Heart left ventricle (tissue), 16 donors: ENCODE measurements around the gene CYP2A6. TPM values are rescaled to one million over a fixed set of nuclear protein-coding genes. Genes with fewer than 3 reads are reported as not detected.
"Not testable (repeated sequence)": the region's sequence is repeated elsewhere in the genome, so short reads cannot be mapped to it uniquely, and the experiment has no call there.

Source experiments
- ATAC-seq, 4 donors: fragments of 200-7000 bp; cut with Tn5 transposase; one replicate each; pipeline ENCODE4 v1.9.1; 2020 to 2022; ENCODE audit warnings: moderate library complexity in 4 of 4, mild to moderate bottlenecking in 3 of 4, moderate number of reproducible peaks in 1 of 4
- DNase-seq, 5 donors: peaks; one replicate each; pipeline ENCODE4 v3.0.0-alpha.2; 2020
- H3K27ac ChIP-seq, 12 donors: fragments of 200-600 bp; sonication (generic) in 4 of 12; one replicate each; pipeline versions ENCODE4 v1.5.0 to v1.8.0; 2016 to 2022; ENCODE audit warnings: mild to moderate bottlenecking in 2 of 12
- H3K27me3 ChIP-seq, 9 donors: fragments of 200-600 bp; sonication (generic) in 2 of 9; one replicate each; pipeline versions ENCODE4 v1.5.1 to v1.8.0; 2016 to 2022; ENCODE audit warnings: mild to moderate bottlenecking in 3 of 9
- H3K36me3 ChIP-seq, 9 donors: fragments of 200-600 bp; sonication (generic) in 2 of 9; one replicate each; pipeline versions ENCODE4 v1.5.0 to v1.8.0; 2018 to 2022; ENCODE audit warnings: mild to moderate bottlenecking in 2 of 9
- H3K4me1 ChIP-seq, 12 donors: fragments of 200-600 bp; sonication (generic) in 4 of 12; one replicate each; pipeline versions ENCODE4 v1.5.0 to v1.8.0; 2016 to 2022; ENCODE audit warnings: mild to moderate bottlenecking in 3 of 12
- H3K4me3 ChIP-seq, 12 donors: fragments of 200-600 bp; sonication (generic) in 4 of 12; one replicate each; pipeline versions ENCODE4 v1.5.0 to v1.8.0; 2017 to 2022; ENCODE audit warnings: mild to moderate bottlenecking in 9 of 12, moderate library complexity in 4 of 12
- H3K9me3 ChIP-seq, 12 donors: fragments of 200-600 bp; sonication (generic) in 4 of 12; one replicate each; pipeline versions ENCODE4 v1.5.0 to v1.8.0; 2016 to 2022; ENCODE audit warnings: mild to moderate bottlenecking in 1 of 12
- POLR2A ChIP-seq, 2 donors: fragments of 450-650 bp; IDR thresholded peaks; one replicate each; pipeline ENCODE4 v1.6.1; 2017; ENCODE audit warnings: antibody characterized with exemption in 2 of 2, mild to moderate bottlenecking in 2 of 2, moderate library complexity in 2 of 2
- WGBS, 4 donors: extraction: QIAGEN DNeasy Blood & Tissue Kit in 2 of 4; methylation state at CpG; one replicate each; pipeline versions ENCODE4 v1.1.5 to v1.1.7; 2013 to 2018; 5-methylcytosine and 5-hydroxymethylcytosine counted together
- intact Hi-C, 10 donors: fragments of 100-400 bp; cut with DNase I; formaldehyde crosslinking; loops; one replicate each; pipeline versions ENCODE4 v1.11.1 to v1.14.2; 2022
- polyA plus RNA-seq, 2 donors: library from polyadenylated mRNA; stranded (reverse); fragments of 200-250 nt; gene quantifications; one replicate each; pipeline ENCODE4 v1.2.3, GENCODE V29; 2013
- total RNA-seq, 9 donors: library from RNA; depleted of rRNA in 2 of 9; stranded (reverse); fragments of >200 nt in 2 of 9; fragmentation: NEBNext Ultra II Directional in 3 of 9; extraction: Animal tissue kit (Norgen Biotek cat#: 25700) in 3 of 9; gene quantifications; one replicate each; pipeline versions ENCODE4 v1.1.0 to v1.2.4, GENCODE V29; 2016 to 2023
- TF ChIP-seq, protein P1 (sequence below), 12 donors: fragments of 200-600 bp; sonication (generic) in 4 of 12; IDR thresholded peaks; one replicate each; pipeline versions ENCODE4 v1.5.0 to v1.8.0; 2018 to 2022; ENCODE audit warnings: antibody characterized with exemption in 12 of 12, mild to moderate bottlenecking in 5 of 12
- donor health status: ischemic (EF 13 %, LVEDD 7.1; RV severe dilation, severe dysfunction).
- donor health status: healthy with polysubstance abuse.
- donor health status: DM: no; HTN: yes; CAD: no.
- donor health status: DM: no; HTN: no; CAD: no.
- donor health status: ischemic (EF 25% LVEDD 6.9; RV normal size, moderate dysfunction).
- donor health status: ischemic (EF 25% LVEDD 5.7; RV mildly dilated, moderate dysfunction).
- donor health status: healthy.
- donor health status: DM: yes; HTN: yes; CAD: no.
- donor health status: ischemic (EF 35%, LVEDD 5.7; RV mildly dilated, moderate dysfunction).
- donor health status: nonischemic (EF 11% LVEDD 7.7; RV severe dilation, severe dysfunction).
- donor health status: DM: yes; HTN: yes; CAD: no.
- donor health status: PGD.
- donor health status: ischemic (EF 29% LVEDD 5.4; RV normal size, mild dysfunction).
- donor health status: nonischemic (EF 23%, LVEDD 6.1; RV moderate dilation, normal function).

CYP2A6 gene
- total and polyA plus RNA-seq, 11 donors, result 0.16 TPM; not detected in 10

DNA sequence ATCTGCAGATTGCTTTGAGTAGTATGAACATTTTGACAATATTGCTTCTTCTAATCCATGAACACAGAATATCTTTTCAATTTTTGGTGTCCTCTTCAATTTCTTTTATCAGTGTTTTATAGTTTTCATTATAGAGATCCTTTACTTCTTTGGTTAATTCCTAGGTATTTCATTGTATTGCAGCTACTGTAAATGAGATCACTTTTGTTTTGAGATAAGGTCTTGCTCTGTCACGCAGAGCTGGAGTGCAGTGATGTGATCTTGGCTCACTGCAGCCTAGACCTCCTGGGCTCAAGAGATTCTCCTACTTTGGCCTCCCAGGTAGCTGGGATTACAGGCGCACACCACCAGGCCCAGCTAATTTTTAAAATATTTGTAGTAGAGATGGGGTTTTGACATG, 22.0 kb upstream of the CYP2A6 start:
- ATAC-seq (no peak), DNase-seq (no peak)
- TF ChIP-seq, protein P1, sequence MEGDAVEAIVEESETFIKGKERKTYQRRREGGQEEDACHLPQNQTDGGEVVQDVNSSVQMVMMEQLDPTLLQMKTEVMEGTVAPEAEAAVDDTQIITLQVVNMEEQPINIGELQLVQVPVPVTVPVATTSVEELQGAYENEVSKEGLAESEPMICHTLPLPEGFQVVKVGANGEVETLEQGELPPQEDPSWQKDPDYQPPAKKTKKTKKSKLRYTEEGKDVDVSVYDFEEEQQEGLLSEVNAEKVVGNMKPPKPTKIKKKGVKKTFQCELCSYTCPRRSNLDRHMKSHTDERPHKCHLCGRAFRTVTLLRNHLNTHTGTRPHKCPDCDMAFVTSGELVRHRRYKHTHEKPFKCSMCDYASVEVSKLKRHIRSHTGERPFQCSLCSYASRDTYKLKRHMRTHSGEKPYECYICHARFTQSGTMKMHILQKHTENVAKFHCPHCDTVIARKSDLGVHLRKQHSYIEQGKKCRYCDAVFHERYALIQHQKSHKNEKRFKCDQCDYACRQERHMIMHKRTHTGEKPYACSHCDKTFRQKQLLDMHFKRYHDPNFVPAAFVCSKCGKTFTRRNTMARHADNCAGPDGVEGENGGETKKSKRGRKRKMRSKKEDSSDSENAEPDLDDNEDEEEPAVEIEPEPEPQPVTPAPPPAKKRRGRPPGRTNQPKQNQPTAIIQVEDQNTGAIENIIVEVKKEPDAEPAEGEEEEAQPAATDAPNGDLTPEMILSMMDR (IDR thresholded peaks at IDR 0.05), result no peak
- no peak for TF ChIP-seq POLR2A (IDR thresholded peaks at IDR 0.05)
- WGBS, 4 donors, result 65 to 76% (median 72%) methylated on average over 2 of the region's 2 CpGs
- H3K36me3 ChIP-seq, result no peaks in the 10 kb centered on the region
- H3K27ac ChIP-seq, result no peak overlapping the region
- peaks cover 0 to 13% (median 0%) of the 10 kb centered on the region in 9 donors for H3K27me3 ChIP-seq
- intact Hi-C loops, result no loop called here
- H3K9me3 ChIP-seq, result no peaks in the 10 kb centered on the region
- no peak overlapping the region for H3K4me3 ChIP-seq
- no peaks in the 10 kb centered on the region for H3K4me1 ChIP-seq

- no peak overlapping the region for H3K27ac ChIP-seq
- no peak overlapping the region for H3K4me3 ChIP-seq
- TF ChIP-seq POLR2A (IDR thresholded peaks at IDR 0.05), result no peak
- TF ChIP-seq, protein P1 (IDR thresholded peaks at IDR 0.05), result no peak
- no peaks in the 10 kb centered on the region for H3K4me1 ChIP-seq
- H3K36me3 ChIP-seq, result no peaks in the 10 kb centered on the region
- intact Hi-C loops, result no loop called here
- WGBS, 4 donors, result 79 to 88% (median 83%) methylated on average over 7 of the region's 7 CpGs
- no peaks in the 10 kb centered on the region for H3K9me3 ChIP-seq
- DNase-seq, result no peak
- ATAC-seq, result no peak
- no peaks in the 10 kb centered on the region for H3K27me3 ChIP-seq
Measured at GRCh38 chr19:40867701-40868100, 17.5 kb upstream of the CYP2A6 start.

DNA sequence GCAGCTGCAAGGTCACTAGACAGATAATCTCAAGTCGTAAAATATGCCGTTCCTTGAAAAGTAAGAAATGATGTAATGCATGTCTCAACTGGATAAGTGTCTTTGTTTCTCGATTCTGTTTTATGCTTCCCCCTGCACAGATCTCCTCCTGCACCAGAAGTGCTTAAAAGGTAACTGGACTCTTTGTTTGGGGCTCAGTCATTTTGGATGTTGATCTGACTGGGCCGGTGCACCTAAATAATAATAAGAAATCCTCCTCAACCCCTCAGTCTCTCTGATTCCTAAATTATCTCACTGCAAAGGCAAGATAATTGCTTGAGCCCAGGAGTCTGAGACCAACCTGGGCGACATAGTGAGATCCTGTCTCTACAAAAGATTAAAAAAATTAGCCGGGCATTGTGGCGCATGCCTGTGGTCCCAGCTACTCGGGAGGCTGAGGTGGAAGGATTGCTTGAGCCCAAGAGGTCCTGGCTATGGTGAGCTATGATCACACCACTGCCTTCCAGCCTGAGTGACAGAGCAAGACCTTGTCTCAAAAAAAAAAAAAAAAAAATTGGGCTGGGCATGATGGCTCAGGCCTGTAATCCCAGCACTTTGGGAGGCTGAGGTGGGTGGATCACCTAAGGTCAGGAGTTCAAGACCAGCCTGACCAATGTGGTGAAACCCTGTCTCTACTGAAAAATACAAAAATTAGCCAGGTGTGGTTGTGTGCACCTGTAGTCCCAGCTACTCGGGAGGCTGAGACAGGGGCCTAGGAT, 14.7 kb upstream of the CYP2A6 start:
- H3K27me3 ChIP-seq, DNase-seq, H3K9me3 ChIP-seq, H3K36me3 ChIP-seq, ATAC-seq, H3K4me1 ChIP-seq, H3K27ac ChIP-seq, H3K4me3 ChIP-seq, intact Hi-C loops: not testable (repeated sequence)
- WGBS, 4 donors, result 56 to 61% (median 59%) methylated on average over 9 of the region's 9 CpGs

DNA sequence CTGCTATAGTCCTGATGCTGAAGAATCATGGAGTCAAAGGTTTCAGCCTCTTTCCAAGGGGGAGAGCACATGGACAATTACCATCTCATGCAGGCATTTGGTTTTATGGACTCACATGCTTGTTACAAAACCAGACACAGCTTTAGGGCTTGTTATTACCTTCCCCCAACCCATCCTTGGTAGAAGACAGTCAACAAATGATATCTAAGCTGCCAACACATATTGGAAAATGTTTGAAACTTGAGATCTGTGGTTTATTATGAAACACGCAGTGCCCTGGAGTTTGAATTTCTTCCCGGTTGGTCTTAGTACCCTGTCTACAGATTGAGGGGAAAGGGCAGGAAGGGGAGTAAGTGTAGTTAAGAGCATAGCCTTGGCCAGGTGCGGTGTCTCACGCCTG, 12.5 kb upstream of the CYP2A6 start:
- intact Hi-C loops, result no loop called here
- Histone ChIP-seq H3K27me3 (no peaks in the 10 kb centered on the region), H3K36me3 (no peaks in the 10 kb centered on the region), H3K4me3 (no peak overlapping the region), H3K27ac (no peak overlapping the region), H3K4me1 (no peaks in the 10 kb centered on the region), H3K9me3 (no peaks in the 10 kb centered on the region)
- WGBS, 4 donors, result 81 to 89% (median 87%) methylated on average over 4 of the region's 4 CpGs
- DNase-seq, result no peak
- no peak for TF ChIP-seq POLR2A (IDR thresholded peaks at IDR 0.05)
- TF ChIP-seq, protein P1 (IDR thresholded peaks at IDR 0.05), result no peak
- ATAC-seq, result no peak

DNA sequence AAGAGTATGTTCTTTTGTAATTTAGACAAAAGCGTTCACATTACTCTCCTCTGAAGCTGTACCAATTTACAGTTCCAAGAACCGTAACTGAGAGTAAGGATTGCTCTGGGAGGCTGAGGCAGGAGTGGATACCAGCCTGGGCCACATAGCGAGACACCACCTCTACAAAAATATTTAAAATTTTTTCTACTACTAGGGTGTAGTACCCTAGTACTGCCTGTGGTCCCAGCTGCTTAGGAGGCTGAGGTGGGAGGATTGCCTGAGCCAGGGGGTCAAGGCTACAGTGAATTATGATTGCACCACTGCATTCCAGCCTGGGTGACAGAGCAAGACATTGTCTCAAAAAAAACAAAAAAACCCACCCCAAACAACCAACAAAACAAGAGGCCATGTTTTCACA, 12.1 kb upstream of the CYP2A6 start:
- ATAC-seq (no peak), DNase-seq (no peak)
- Histone ChIP-seq H3K4me1 (no peaks in the 10 kb centered on the region), H3K27me3 (no peaks in the 10 kb centered on the region), H3K36me3 (no peaks in the 10 kb centered on the region), H3K9me3 (no peaks in the 10 kb centered on the region), H3K4me3 (no peak overlapping the region), H3K27ac (no peak overlapping the region)
- TF ChIP-seq, protein P1 (IDR thresholded peaks at IDR 0.05), result peak in 2 of 12 donors; percentile 17 to 18
- TF ChIP-seq POLR2A (IDR thresholded peaks at IDR 0.05), result no peak
- intact Hi-C loops, result no loop called here
- WGBS, 4 donors, result 91 to 97% (median 95%) methylated on average over 3 of the region's 3 CpGs
